CD4-positive, alpha-beta T cell (primary cell): ENCODE data around the gene AGPAT3. TPM values are rescaled to one million over a fixed set of nuclear protein-coding genes. Genes with fewer than 3 reads are reported as not detected.

Experiments
- ATAC-seq: fragments of 200-7000 bp; cut with Tn5 transposase; one replicate; pipeline ENCODE4 v1.10.0; 2022; ENCODE audit warnings: mild to moderate bottlenecking; ENCODE audit not compliant: poor library complexity
- CTCF ChIA-PET: fragments of 350-600 bp; sonication (Branson Sonifier 250); formaldehyde crosslinking; loops from one replicate; lab custom pipeline; 2021; ENCODE audit warnings: antibody characterized with exemption, inconsistent platforms; lab: Charles Lee
- POLR2A ChIA-PET: fragments of 350-600 bp; sonication (Branson Sonifier 250); formaldehyde crosslinking; loops from one replicate; lab custom pipeline; 2021; ENCODE audit warnings: antibody characterized with exemption, inconsistent platforms; lab: Charles Lee
- DNase-seq, 14 experiments: peaks; one replicate each; pipeline ENCODE4 v3.0.0-alpha.2; 2013 to 2020; ENCODE audit warnings: mixed read lengths in 2 of 14
- H3K27ac ChIP-seq, 2 donors: one replicate each; pipeline versions ENCODE4 v1.5.1 to v1.7.0; 2013; ENCODE audit warnings: low read length in 2 of 2, low read depth in 1 of 2, mild to moderate bottlenecking in 1 of 2
- H3K27me3 ChIP-seq, 2 experiments: 1 replicate in 1 of 2; 2 replicates in 1 of 2; pipeline versions ENCODE4 v1.6.1 to v1.7.0; 2013; ENCODE audit warnings: low read length in 2 of 2, control low read depth in 1 of 2, mild to moderate bottlenecking in 1 of 2, moderate library complexity in 1 of 2; ENCODE audit not compliant: insufficient read depth in 2 of 2, control insufficient read depth in 1 of 2
- H3K36me3 ChIP-seq: one replicate; pipeline ENCODE4 v1.6.1; 2013; ENCODE audit warnings: low read length, control low read depth; ENCODE audit not compliant: insufficient read depth
- H3K4me1 ChIP-seq: one replicate; pipeline ENCODE4 v1.6.1; 2013; ENCODE audit warnings: low read length, control low read depth; ENCODE audit not compliant: insufficient read depth
- H3K4me3 ChIP-seq: one replicate; pipeline ENCODE4 v1.5.1; 2013; ENCODE audit warnings: mild to moderate bottlenecking, low read length, moderate library complexity
- H3K9me3 ChIP-seq, 2 experiments: 1 replicate in 1 of 2; 2 replicates in 1 of 2; pipeline versions ENCODE4 v1.6.1 to v1.7.0; 2013; ENCODE audit warnings: low read length in 2 of 2, mild to moderate bottlenecking in 2 of 2, control low read depth in 1 of 2, moderate library complexity in 1 of 2; ENCODE audit not compliant: control insufficient read depth in 1 of 2, insufficient read depth in 1 of 2
- H3K27ac Mint-ChIP-seq: one replicate; pipeline ENCODE4 v1.8.0; 2020; ENCODE audit warnings: mixed read lengths
- H3K27me3 Mint-ChIP-seq: one replicate; pipeline ENCODE4 v1.8.0; 2021; ENCODE audit warnings: mixed read lengths
- H3K36me3 Mint-ChIP-seq: one replicate; pipeline ENCODE4 v1.8.0; 2021; ENCODE audit warnings: low read depth, mixed read lengths
- H3K4me1 Mint-ChIP-seq: one replicate; pipeline ENCODE4 v1.8.0; 2021; ENCODE audit warnings: low read depth, mixed read lengths
- H3K4me3 Mint-ChIP-seq: one replicate; pipeline ENCODE4 v1.8.0; 2020; ENCODE audit warnings: mild to moderate bottlenecking, mixed read lengths
- H3K9me3 Mint-ChIP-seq: one replicate; pipeline ENCODE4 v1.8.0; 2020; ENCODE audit warnings: mixed read lengths
- CTCF ChIP-seq: fragments of 200-600 bp; IDR thresholded peaks from one replicate; pipeline ENCODE4 v1.8.0; 2022; ENCODE audit warnings: antibody characterized with exemption, mild to moderate bottlenecking
- intact Hi-C, 2 experiments: fragments of 100-400 bp; cut with DNase I in 1 of 2; cut with micrococcal nuclease in 1 of 2; formaldehyde crosslinking; loops; one replicate each; pipeline versions ENCODE4 v1.15.1 to v1.9.0; 2023 to 2025; cut with DNase I, micrococcal nuclease
- total RNA-seq, 174 experiments: library from RNA in 2 of 174; stranded (reverse) in 2 of 174; gene quantifications; one replicate each; pipeline ENCODE4 v1.2.3 and lab custom pipeline; 2021 to 2026

Gene AGPAT3
- total RNA-seq, 2 experiments from 2014 or later: 40.8 to 43.4 TPM

GRCh38 chr21:43832158-43832550 is 32.9 kb upstream of the AGPAT3 start:
- intact Hi-C loops: no loop called here
- H3K9me3 Mint-ChIP-seq: no peaks in the 10 kb centered on the region
- peaks cover 19 to 20% of the 10 kb centered on the region in 2 experiments for H3K27me3 ChIP-seq
- no peaks in the 10 kb centered on the region for H3K36me3 Mint-ChIP-seq
- no peak for DNase-seq
- ATAC-seq: no peak
- CTCF ChIA-PET: no interaction called here
- no peak for TF ChIP-seq CTCF
- no peak overlapping the region for H3K27ac ChIP-seq
- H3K36me3 ChIP-seq: no peaks in the 10 kb centered on the region
- peaks cover 38% of the 10 kb centered on the region for H3K27me3 Mint-ChIP-seq
- no peaks in the 10 kb centered on the region for H3K9me3 ChIP-seq
- H3K4me1 ChIP-seq: peaks cover 5% of the 10 kb centered on the region
- POLR2A ChIA-PET: no interaction called here
- H3K4me3 ChIP-seq: no peak overlapping the region
- H3K4me3 Mint-ChIP-seq: no peak overlapping the region
- H3K27ac Mint-ChIP-seq: no peak overlapping the region
- no peaks in the 10 kb centered on the region for H3K4me1 Mint-ChIP-seq

GRCh38 chr21:43832648-43833047 is 32.4 kb upstream of the AGPAT3 start:
- Mint-ChIP-seq H3K36me3 (no peaks in the 10 kb centered on the region), H3K27me3 (peaks cover 42% of the 10 kb centered on the region), H3K9me3 (no peaks in the 10 kb centered on the region), H3K4me1 (no peaks in the 10 kb centered on the region), H3K4me3 (no peak overlapping the region), H3K27ac (no peak overlapping the region)
- intact Hi-C loops: no loop called here
- POLR2A ChIA-PET: no interaction called here
- CTCF ChIA-PET: no interaction called here
- ATAC-seq (no peak), DNase-seq (no peak)
- Histone ChIP-seq H3K9me3 (no peaks in the 10 kb centered on the region), H3K36me3 (no peaks in the 10 kb centered on the region), H3K4me1 (peaks cover 5% of the 10 kb centered on the region), H3K27ac (no peak overlapping the region), H3K27me3 (peaks cover 19 to 20% of the 10 kb centered on the region in 2 experiments), H3K4me3 (no peak overlapping the region)
- no peak for TF ChIP-seq CTCF

DNA sequence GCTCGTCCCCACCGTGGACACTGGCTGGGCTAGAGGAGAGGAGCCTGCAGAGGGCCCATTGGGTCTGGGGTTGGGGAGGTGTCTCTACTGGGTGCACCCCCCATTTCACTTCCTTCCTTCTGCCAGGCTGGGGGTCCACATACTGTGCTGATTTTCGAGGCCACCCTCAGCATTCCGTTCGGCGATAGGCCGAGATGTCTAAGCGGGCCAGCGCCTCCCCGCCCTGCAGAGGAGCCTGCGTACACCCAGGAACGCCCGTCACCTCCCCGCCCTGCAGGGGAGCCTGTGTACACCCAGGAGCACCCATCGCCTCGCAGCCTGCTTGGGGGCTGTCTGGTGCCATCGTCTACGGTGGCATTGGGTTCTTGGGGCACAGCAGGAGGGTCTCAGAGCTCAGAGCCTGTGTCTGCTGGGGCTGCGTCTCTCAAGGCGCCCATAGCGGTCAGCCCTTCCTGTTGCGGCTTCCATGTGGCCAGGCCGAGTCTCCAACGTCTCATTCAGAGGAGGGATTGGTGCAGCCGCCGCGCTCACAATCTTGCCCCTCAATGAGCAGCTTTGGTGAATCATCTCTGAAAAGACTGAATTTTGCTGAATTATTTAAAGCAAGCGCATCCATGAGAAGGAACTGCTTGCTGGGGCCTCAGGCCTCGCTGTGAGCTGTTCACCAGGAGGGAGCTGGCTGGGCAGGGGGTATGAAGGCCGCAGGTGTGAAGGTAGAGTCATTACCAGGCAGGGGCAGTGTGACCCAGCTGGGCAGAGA is 30.7 kb upstream of the AGPAT3 start:
- intact Hi-C loops: no loop called here
- peaks cover 17 to 19% of the 10 kb centered on the region in 2 experiments for H3K27me3 ChIP-seq
- H3K4me1 ChIP-seq: peaks cover 5% of the 10 kb centered on the region
- no peak overlapping the region for H3K4me3 ChIP-seq
- H3K9me3 ChIP-seq: no peaks in the 10 kb centered on the region
- Mint-ChIP-seq H3K27me3 (peaks cover 45% of the 10 kb centered on the region), H3K4me1 (no peaks in the 10 kb centered on the region), H3K36me3 (no peaks in the 10 kb centered on the region), H3K4me3 (no peak overlapping the region), H3K9me3 (no peaks in the 10 kb centered on the region), H3K27ac (no peak overlapping the region)
- POLR2A ChIA-PET: no interaction called here
- H3K36me3 ChIP-seq: no peaks in the 10 kb centered on the region
- CTCF ChIA-PET: no interaction called here
- no peak overlapping the region for H3K27ac ChIP-seq
- ATAC-seq (no peak), DNase-seq (no peak)
- TF ChIP-seq CTCF: no peak
